ENCODE results near the gene SMAD4. TPM values are rescaled to one million over a fixed set of nuclear protein-coding genes. Genes with fewer than 3 reads are reported as not detected.

Gene SMAD4
- total and polyA plus RNA-seq, 2 donors (not counting 3 experiments of a cell fraction or from before 2014, with no cell fraction given), result 63.5 to 82.8 TPM

DNA sequence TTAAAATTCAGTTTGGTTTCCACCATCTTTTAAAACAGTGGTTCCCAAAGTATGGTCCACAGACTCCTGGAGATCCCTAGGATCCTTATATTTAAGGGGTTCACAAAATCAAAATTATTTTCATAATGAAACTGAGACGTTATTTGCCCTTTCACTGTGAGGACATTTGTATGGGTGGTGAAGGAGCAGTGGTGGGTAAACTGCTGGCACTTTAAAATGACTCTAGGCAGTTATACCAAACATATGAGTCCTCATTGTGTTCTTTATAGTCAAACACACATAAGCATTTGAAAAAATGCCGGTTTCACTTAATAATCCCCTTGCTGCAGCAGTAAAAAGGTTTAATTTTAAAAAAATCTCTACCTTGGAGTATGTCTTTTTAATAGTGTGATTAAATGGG is 7.2 kb downstream of the SMAD4 start:
- dilution Hi-C loops (cut with MboI; ENCODE audit: extremely low pct_ligation_motif_present, low sequenced_read_pairs), result no loop called here
- H3K4me2 ChIP-seq (ENCODE audit: insufficient read depth, low read length), result no peak overlapping the region
- FAIRE-seq, result no peak

DNA sequence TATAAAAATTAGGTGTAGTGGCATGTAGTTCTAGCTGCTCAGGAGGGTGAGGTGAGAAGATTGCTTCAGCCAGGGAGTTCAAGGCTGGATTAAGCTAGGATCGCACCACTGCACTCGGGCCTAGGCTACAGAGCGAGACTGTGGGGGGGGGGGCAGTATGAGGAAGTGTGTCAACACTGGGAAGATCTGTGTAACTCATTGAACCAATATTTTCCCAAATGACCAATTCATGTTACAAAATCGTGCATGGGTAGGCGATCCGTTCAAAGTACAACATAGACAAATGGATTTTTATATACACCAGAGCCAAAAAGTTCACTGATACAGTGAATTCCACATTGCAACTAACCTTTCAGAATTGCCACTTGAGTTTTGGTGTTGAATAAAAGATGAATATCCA is 8.1 kb downstream of the SMAD4 start:
- POLR2A ChIA-PET, result interaction anchor here (1.6 kb wide), 1 partner anchor 8 kb away, joined by 5 read pairs; the partner anchor contains the start of gene SMAD4

More for the DNA sequence above, 7.2 kb downstream of the SMAD4 start:
- Histone ChIP-seq H3K27ac (ENCODE audit: insufficient read depth, low read depth, low read length) (no peak overlapping the region), H4K20me1 (replicated peaks; ENCODE audit: control insufficient read depth, extremely low read depth, insufficient read depth, low read length) (peaks cover 26% of the 10 kb centered on the region), H3K9ac (replicated peaks; ENCODE audit: extremely low read depth, insufficient read depth, low read length) (no peak overlapping the region), H3K36me3 (ENCODE audit: control insufficient read depth in 2 of 2, extremely low read depth in 1 of 2, insufficient read depth in 2 of 2, low read length in 2 of 2) (peaks cover 0 to 3% of the 10 kb centered on the region in 2 experiments), H3K4me3 (replicated peaks in 1 of 3; ENCODE audit: insufficient read depth in 1 of 3, low read depth in 1 of 3, low read length in 3 of 3) (no peak overlapping the region), H3K9me1 (replicated peaks; ENCODE audit: control insufficient read depth, extremely low read depth, insufficient read depth, low read length) (no peaks in the 10 kb centered on the region), H3K79me2 (ENCODE audit: control insufficient read depth, insufficient read depth, low read length) (peaks cover 99% of the 10 kb centered on the region), H3K9me3 (replicated peaks; ENCODE audit: control insufficient read depth, insufficient read depth, low read length) (no peaks in the 10 kb centered on the region), H2AFZ (ENCODE audit: low read depth, low read length) (no peak overlapping the region), H3K4me1 (ENCODE audit: control insufficient read depth, extremely low read depth, insufficient read depth, low read length) (no peaks in the 10 kb centered on the region), H3K27me3 (ENCODE audit: control insufficient read depth in 2 of 2, insufficient read depth in 2 of 2, low read length in 2 of 2) (no peaks in the 10 kb centered on the region)
- intact Hi-C loops (cut with micrococcal nuclease), result no loop called here
- TF ChIP-seq JUN (IDR thresholded peaks at IDR 0.05; ENCODE audit: borderline replicate concordance, insufficient read depth, insufficient read length, low read depth) (no peak), POLR2A (IDR thresholded peaks at IDR 0.05; ENCODE audit: low read depth, low read length) (no peak)
- TF ChIP-seq, protein P1, sequence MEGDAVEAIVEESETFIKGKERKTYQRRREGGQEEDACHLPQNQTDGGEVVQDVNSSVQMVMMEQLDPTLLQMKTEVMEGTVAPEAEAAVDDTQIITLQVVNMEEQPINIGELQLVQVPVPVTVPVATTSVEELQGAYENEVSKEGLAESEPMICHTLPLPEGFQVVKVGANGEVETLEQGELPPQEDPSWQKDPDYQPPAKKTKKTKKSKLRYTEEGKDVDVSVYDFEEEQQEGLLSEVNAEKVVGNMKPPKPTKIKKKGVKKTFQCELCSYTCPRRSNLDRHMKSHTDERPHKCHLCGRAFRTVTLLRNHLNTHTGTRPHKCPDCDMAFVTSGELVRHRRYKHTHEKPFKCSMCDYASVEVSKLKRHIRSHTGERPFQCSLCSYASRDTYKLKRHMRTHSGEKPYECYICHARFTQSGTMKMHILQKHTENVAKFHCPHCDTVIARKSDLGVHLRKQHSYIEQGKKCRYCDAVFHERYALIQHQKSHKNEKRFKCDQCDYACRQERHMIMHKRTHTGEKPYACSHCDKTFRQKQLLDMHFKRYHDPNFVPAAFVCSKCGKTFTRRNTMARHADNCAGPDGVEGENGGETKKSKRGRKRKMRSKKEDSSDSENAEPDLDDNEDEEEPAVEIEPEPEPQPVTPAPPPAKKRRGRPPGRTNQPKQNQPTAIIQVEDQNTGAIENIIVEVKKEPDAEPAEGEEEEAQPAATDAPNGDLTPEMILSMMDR (IDR thresholded peaks at IDR 0.05; ENCODE audit: extremely low read depth in 1 of 2, insufficient read depth in 1 of 2, low read depth in 1 of 2, low read length in 2 of 2), result no peak
- ChIA-PET CTCF (interaction anchor here (3.7 kb wide), 1 partner anchor 13 kb away, joined by 21 read pairs; no protein-coding TSS in a partner anchor), POLR2A (no interaction called here)
- no peak for DNase-seq (ENCODE audit: low read depth, low spot score)
- BruUV-seq (replicated peaks), result no TSS peak

More for the DNA sequence above, 8.1 kb downstream of the SMAD4 start:
- Histone ChIP-seq H3K79me2 (ENCODE audit: control insufficient read depth, insufficient read depth, low read length) (peaks cover 99% of the 10 kb centered on the region), H3K9me3 (replicated peaks; ENCODE audit: control insufficient read depth, insufficient read depth, low read length) (no peaks in the 10 kb centered on the region), H3K9ac (replicated peaks; ENCODE audit: extremely low read depth, insufficient read depth, low read length) (no peak overlapping the region), H3K27me3 (ENCODE audit: control insufficient read depth in 2 of 2, insufficient read depth in 2 of 2, low read length in 2 of 2) (no peaks in the 10 kb centered on the region), H3K27ac (ENCODE audit: insufficient read depth, low read depth, low read length) (no peak overlapping the region), H3K36me3 (ENCODE audit: control insufficient read depth in 2 of 2, extremely low read depth in 1 of 2, insufficient read depth in 2 of 2, low read length in 2 of 2) (peaks cover 0 to 3% of the 10 kb centered on the region in 2 experiments), H4K20me1 (replicated peaks; ENCODE audit: control insufficient read depth, extremely low read depth, insufficient read depth, low read length) (peaks cover 24% of the 10 kb centered on the region), H3K4me1 (ENCODE audit: control insufficient read depth, extremely low read depth, insufficient read depth, low read length) (no peaks in the 10 kb centered on the region), H3K9me1 (replicated peaks; ENCODE audit: control insufficient read depth, extremely low read depth, insufficient read depth, low read length) (no peaks in the 10 kb centered on the region), H2AFZ (ENCODE audit: low read depth, low read length) (no peak overlapping the region), H3K4me2 (ENCODE audit: insufficient read depth, low read length) (no peak overlapping the region), H3K4me3 (replicated peaks in 1 of 3; ENCODE audit: insufficient read depth in 1 of 3, low read depth in 1 of 3, low read length in 3 of 3) (no peak overlapping the region)
- FAIRE-seq, result no peak
- BruUV-seq (replicated peaks), result no TSS peak
- intact Hi-C loops (cut with micrococcal nuclease), result no loop called here
- DNase-seq (ENCODE audit: low read depth, low spot score), result no peak
- TF ChIP-seq EZH2 (IDR thresholded peaks at IDR 0.05; ENCODE audit: borderline replicate concordance, low read depth, low read length, severe bottlenecking), result no peak
- no peak for TF ChIP-seq JUN (IDR thresholded peaks at IDR 0.05; ENCODE audit: borderline replicate concordance, insufficient read depth, insufficient read length, low read depth)
- TF ChIP-seq, protein P1 (IDR thresholded peaks at IDR 0.05; ENCODE audit: extremely low read depth in 1 of 2, insufficient read depth in 1 of 2, low read depth in 1 of 2, low read length in 2 of 2), result no peak
- TF ChIP-seq FOS (IDR thresholded peaks at IDR 0.05; ENCODE audit: borderline replicate concordance, insufficient read depth, low read length), result no peak
- TF ChIP-seq POLR2A (IDR thresholded peaks at IDR 0.05; ENCODE audit: low read depth, low read length), result no peak
- TF ChIP-seq, protein P2, sequence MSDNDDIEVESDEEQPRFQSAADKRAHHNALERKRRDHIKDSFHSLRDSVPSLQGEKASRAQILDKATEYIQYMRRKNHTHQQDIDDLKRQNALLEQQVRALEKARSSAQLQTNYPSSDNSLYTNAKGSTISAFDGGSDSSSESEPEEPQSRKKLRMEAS (IDR thresholded peaks at IDR 0.05; ENCODE audit: insufficient read depth, insufficient read length), result no peak
- TF ChIP-seq GATA2 (IDR thresholded peaks at IDR 0.05; ENCODE audit: insufficient read depth, insufficient read length, low read depth, low read length), result no peak
- no peak for TF ChIP-seq POLR2AphosphoS5 (IDR thresholded peaks at IDR 0.05; ENCODE audit: insufficient read depth, low read depth, low read length)
- TF ChIP-seq MYC (IDR thresholded peaks at IDR 0.05; ENCODE audit: low read depth, low read length), result no peak
- CTCF ChIA-PET, result interaction anchor here (3.7 kb wide), 1 partner anchor 12 kb away, joined by 21 read pairs; no protein-coding TSS in a partner anchor
- dilution Hi-C loops (cut with MboI; ENCODE audit: extremely low pct_ligation_motif_present, low sequenced_read_pairs), result no loop called here
